Measurements from ENCODE around the gene BCL3. TPM values are rescaled to one million over a fixed set of nuclear protein-coding genes. Genes with fewer than 3 reads are reported as not detected.

BCL3 gene
- total RNA-seq, 1 donor from 2014 or later = not detected

DNA sequence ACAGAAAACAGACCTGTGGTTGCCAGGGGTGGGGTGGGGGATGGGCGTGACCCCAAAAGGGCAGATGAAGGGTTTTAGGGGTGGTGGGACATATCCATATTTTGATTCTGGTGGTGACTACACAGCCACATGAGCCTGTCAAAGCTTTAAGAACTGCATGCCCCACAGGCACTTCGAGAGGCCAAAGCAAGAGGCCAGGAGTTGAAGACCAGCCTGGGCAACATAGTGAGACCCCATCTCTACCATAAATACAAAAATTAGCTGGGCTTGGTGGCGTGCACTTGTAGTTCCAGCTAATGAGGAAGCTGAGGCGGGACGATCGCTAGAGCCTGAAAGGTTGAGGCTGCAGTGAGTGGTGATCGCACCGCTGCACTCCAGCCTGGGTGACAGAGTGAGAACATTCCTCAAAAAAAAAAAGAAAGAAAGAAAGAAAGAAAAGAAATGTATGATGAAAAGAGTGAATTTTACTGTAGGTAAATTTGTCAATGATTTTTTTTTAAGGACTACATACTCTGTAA, 18.9 kb upstream of the BCL3 start:
- Mint-ChIP-seq H3K36me3 (no peaks in the 10 kb centered on the region), H3K27me3 (ENCODE audit: insufficient read depth, low read depth) (peaks cover 16% of the 10 kb centered on the region), H3K9me3 (no peaks in the 10 kb centered on the region), H3K4me1 (no peaks in the 10 kb centered on the region), H3K4me3 (no peak overlapping the region), H3K27ac (no peak overlapping the region)
- H3K4me2 ChIP-seq = no peak overlapping the region
- H3K79me2 ChIP-seq (ENCODE audit: low read depth) = no peaks in the 10 kb centered on the region
- H3K4me1 ChIP-seq = no peaks in the 10 kb centered on the region
- no peak overlapping the region for H2AFZ ChIP-seq (replicated peaks)
- no peak overlapping the region for H3K27ac ChIP-seq
- no peaks in the 10 kb centered on the region for H4K20me1 ChIP-seq (ENCODE audit: low read depth)
- H3K9ac ChIP-seq = no peak overlapping the region
- TF ChIP-seq, protein P1, sequence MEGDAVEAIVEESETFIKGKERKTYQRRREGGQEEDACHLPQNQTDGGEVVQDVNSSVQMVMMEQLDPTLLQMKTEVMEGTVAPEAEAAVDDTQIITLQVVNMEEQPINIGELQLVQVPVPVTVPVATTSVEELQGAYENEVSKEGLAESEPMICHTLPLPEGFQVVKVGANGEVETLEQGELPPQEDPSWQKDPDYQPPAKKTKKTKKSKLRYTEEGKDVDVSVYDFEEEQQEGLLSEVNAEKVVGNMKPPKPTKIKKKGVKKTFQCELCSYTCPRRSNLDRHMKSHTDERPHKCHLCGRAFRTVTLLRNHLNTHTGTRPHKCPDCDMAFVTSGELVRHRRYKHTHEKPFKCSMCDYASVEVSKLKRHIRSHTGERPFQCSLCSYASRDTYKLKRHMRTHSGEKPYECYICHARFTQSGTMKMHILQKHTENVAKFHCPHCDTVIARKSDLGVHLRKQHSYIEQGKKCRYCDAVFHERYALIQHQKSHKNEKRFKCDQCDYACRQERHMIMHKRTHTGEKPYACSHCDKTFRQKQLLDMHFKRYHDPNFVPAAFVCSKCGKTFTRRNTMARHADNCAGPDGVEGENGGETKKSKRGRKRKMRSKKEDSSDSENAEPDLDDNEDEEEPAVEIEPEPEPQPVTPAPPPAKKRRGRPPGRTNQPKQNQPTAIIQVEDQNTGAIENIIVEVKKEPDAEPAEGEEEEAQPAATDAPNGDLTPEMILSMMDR (IDR thresholded peaks at IDR 0.05) = no peak
- TF ChIP-seq EZH2 (IDR thresholded peaks at IDR 0.05) (no peak), EZH2phosphoT487 (IDR thresholded peaks at IDR 0.05) (no peak)
- no peak for DNase-seq (ENCODE audit: low spot score)
- no peaks in the 10 kb centered on the region for H3K36me3 ChIP-seq
- H3K27me3 ChIP-seq = no peaks in the 10 kb centered on the region
- no peaks in the 10 kb centered on the region for H3K9me3 ChIP-seq (ENCODE audit: low read depth)
- no peaks in the 10 kb centered on the region for H3F3A ChIP-seq (ENCODE audit: low read depth)
- no peak overlapping the region for H3K4me3 ChIP-seq

DNA sequence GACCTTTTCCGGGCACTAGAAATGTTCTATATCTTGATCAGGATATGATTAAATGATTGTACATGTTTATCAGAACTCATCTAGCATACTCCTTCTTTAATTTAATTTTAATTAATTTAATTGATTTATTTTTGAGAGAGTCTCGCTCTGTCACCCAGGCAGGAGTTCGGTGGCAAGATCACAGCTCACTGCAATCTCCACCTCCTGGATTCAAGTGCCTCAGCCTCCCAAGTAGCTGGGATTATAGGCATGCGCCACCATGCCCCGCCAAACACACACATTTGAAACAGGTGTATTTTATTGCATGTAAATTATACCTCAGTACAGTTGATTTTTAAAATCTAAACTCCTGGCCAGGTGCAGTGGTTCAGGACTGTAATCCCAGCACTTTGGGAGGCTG, 17.4 kb upstream of the BCL3 start:
- peaks cover 19% of the 10 kb centered on the region for H3K27me3 Mint-ChIP-seq (ENCODE audit: insufficient read depth, low read depth)
- H2AFZ ChIP-seq (replicated peaks) = no peak overlapping the region
- no peaks in the 10 kb centered on the region for H3K4me1 Mint-ChIP-seq
- H3K4me3 Mint-ChIP-seq = no peak overlapping the region
- H3K4me1 ChIP-seq = no peaks in the 10 kb centered on the region
- H3K9ac ChIP-seq = no peak overlapping the region
- H3K27ac Mint-ChIP-seq = no peak overlapping the region
- H3K27ac ChIP-seq = no peak overlapping the region
- H3K4me2 ChIP-seq = no peak overlapping the region
- no peaks in the 10 kb centered on the region for H3F3A ChIP-seq (ENCODE audit: low read depth)
- no peaks in the 10 kb centered on the region for H3K36me3 ChIP-seq
- no peaks in the 10 kb centered on the region for H4K20me1 ChIP-seq (ENCODE audit: low read depth)
- no peaks in the 10 kb centered on the region for H3K79me2 ChIP-seq (ENCODE audit: low read depth)
- H3K36me3 Mint-ChIP-seq = no peaks in the 10 kb centered on the region
- H3K27me3 ChIP-seq = no peaks in the 10 kb centered on the region
- H3K9me3 Mint-ChIP-seq = no peaks in the 10 kb centered on the region
- no peak overlapping the region for H3K4me3 ChIP-seq
- H3K9me3 ChIP-seq (ENCODE audit: low read depth) = no peaks in the 10 kb centered on the region
- DNase-seq (ENCODE audit: low spot score) = no peak
- TF ChIP-seq, protein P1 (IDR thresholded peaks at IDR 0.05) = no peak
- no peak for TF ChIP-seq EZH2phosphoT487 (IDR thresholded peaks at IDR 0.05)
- TF ChIP-seq EZH2 (IDR thresholded peaks at IDR 0.05) = no peak

DNA sequence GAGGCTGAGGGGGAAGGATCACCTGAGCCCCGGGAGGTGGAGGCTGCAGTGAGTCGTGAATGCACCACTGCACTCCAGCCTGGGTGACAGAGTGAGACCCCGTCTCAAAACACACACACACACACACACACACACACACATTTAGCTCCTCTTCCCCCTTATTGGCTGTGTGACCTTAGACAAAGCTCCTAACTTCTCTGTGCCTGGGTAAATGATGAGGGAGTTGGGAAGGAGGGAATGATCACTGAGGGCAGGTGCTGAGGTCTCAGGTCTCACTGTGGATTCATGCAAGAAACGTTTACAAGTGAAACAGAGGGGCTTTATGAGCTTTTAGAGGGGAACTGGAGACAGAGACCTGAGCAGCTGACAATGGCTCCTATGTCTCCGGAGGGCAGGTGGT, 16.9 kb upstream of the BCL3 start:
- Mint-ChIP-seq H3K9me3 (no peaks in the 10 kb centered on the region), H3K4me3 (no peak overlapping the region), H3K4me1 (no peaks in the 10 kb centered on the region), H3K27me3 (ENCODE audit: insufficient read depth, low read depth) (peaks cover 19% of the 10 kb centered on the region), H3K27ac (peak overlapping the region; percentile 7), H3K36me3 (no peaks in the 10 kb centered on the region)
- Histone ChIP-seq H3F3A (ENCODE audit: low read depth) (no peaks in the 10 kb centered on the region), H3K9ac (no peak overlapping the region), H3K9me3 (ENCODE audit: low read depth) (no peaks in the 10 kb centered on the region), H3K79me2 (ENCODE audit: low read depth) (no peaks in the 10 kb centered on the region), H3K4me2 (no peak overlapping the region), H3K27ac (no peak overlapping the region), H3K36me3 (no peaks in the 10 kb centered on the region), H3K27me3 (no peaks in the 10 kb centered on the region), H2AFZ (replicated peaks) (no peak overlapping the region), H3K4me1 (no peaks in the 10 kb centered on the region), H4K20me1 (ENCODE audit: low read depth) (no peaks in the 10 kb centered on the region), H3K4me3 (no peak overlapping the region)
- no peak for TF ChIP-seq EZH2phosphoT487 (IDR thresholded peaks at IDR 0.05)
- TF ChIP-seq, protein P1 (IDR thresholded peaks at IDR 0.05) = no peak
- TF ChIP-seq EZH2 (IDR thresholded peaks at IDR 0.05) = no peak
- DNase-seq (ENCODE audit: low spot score) = no peak
